Lower leg skin (tissue), 4 donors: ENCODE data around the gene ANO10. TPM values are rescaled to one million over a fixed set of nuclear protein-coding genes. Genes with fewer than 3 reads are reported as not detected.

Experiments
- DNase-seq, 2 donors: peaks; one replicate each; pipeline ENCODE4 v3.0.0-alpha.2; 2019; ENCODE audit warnings: low spot score in 2 of 2
- H3K4me3 ChIP-seq: fragments of 200-600 bp; sonication (generic); 2 replicates; pipeline ENCODE4 v1.5.1; 2017; ENCODE audit warnings: mild to moderate bottlenecking, low read depth; ENCODE audit not compliant: poor library complexity, severe bottlenecking
- CTCF ChIP-seq, 3 donors: fragments of 450-650 bp; IDR thresholded peaks; one replicate each; pipeline ENCODE4 v1.5.1; 2016; ENCODE audit warnings: antibody characterized with exemption in 3 of 3, mild to moderate bottlenecking in 3 of 3, moderate library complexity in 2 of 3
- POLR2A ChIP-seq, 2 donors: fragments of 450-650 bp; IDR thresholded peaks; one replicate each; pipeline ENCODE4 v1.6.1; 2016 to 2017; ENCODE audit warnings: antibody characterized with exemption in 2 of 2, mild to moderate bottlenecking in 1 of 2, moderate library complexity in 1 of 2
- WGBS, 2 donors: methylation state at CpG; one replicate each; pipeline ENCODE4 v1.1.5; 2018; 5-methylcytosine and 5-hydroxymethylcytosine counted together
- intact Hi-C: fragments of 100-400 bp; cut with DNase I; formaldehyde crosslinking; loops from one replicate; pipeline ENCODE4 v1.15.0; 2023; ENCODE audit warnings: low total_unique reads
- total RNA-seq, 4 donors: library from RNA; depleted of rRNA; stranded (reverse); fragments of >200 nt; gene quantifications; one replicate each; pipeline ENCODE4 v1.1.0, GENCODE V29; 2016

The ANO10 gene
- total RNA-seq, 4 donors from 2014 or later: 31.6 to 41.5 (median 37.5) TPM

GRCh38 chr3:43353923-43354670, 267.7 kb downstream of the ANO10 start:
- 91 to 92% methylated on average over 4 of the region's 4 CpGs for WGBS, 2 donors
- no peak overlapping the region for H3K4me3 ChIP-seq
- TF ChIP-seq POLR2A (IDR thresholded peaks at IDR 0.05) (no peak), CTCF (IDR thresholded peaks at IDR 0.05) (no peak)
- intact Hi-C loops: no loop called here
- no peak for DNase-seq

GRCh38 chr3:43353393-43353792, 268.4 kb downstream of the ANO10 start:
- 96 to 97% methylated on average over 1 of the region's 1 CpG for WGBS, 2 donors

GRCh38 chr3:43349716-43350115, 272.1 kb downstream of the ANO10 start:
- WGBS, 2 donors: 85 to 89% methylated on average over 3 of the region's 3 CpGs
- DNase-seq: no peak
- H3K4me3 ChIP-seq: no peak overlapping the region
- intact Hi-C loops: no loop called here
- TF ChIP-seq CTCF (IDR thresholded peaks at IDR 0.05) (no peak), POLR2A (IDR thresholded peaks at IDR 0.05) (no peak)

More at GRCh38 chr3:43353393-43353792, 268.4 kb downstream of the ANO10 start:
- intact Hi-C loops: no loop called here
- no peak overlapping the region for H3K4me3 ChIP-seq
- DNase-seq: no peak
- TF ChIP-seq POLR2A (IDR thresholded peaks at IDR 0.05) (no peak), CTCF (IDR thresholded peaks at IDR 0.05) (no peak)

GRCh38 chr3:43348852-43349574, 272.8 kb downstream of the ANO10 start:
- WGBS, 2 donors: 91 to 96% methylated on average over 4 of the region's 4 CpGs
- no peak overlapping the region for H3K4me3 ChIP-seq
- intact Hi-C loops: no loop called here
- no peak for DNase-seq
- no peak for TF ChIP-seq POLR2A (IDR thresholded peaks at IDR 0.05)
- no peak for TF ChIP-seq CTCF (IDR thresholded peaks at IDR 0.05)

- intact Hi-C loops: no loop called here
- 92 to 94% methylated on average over 11 of the region's 11 CpGs for WGBS, 2 donors
- H3K4me3 ChIP-seq: no peak overlapping the region
- DNase-seq: no peak
- no peak for TF ChIP-seq POLR2A (IDR thresholded peaks at IDR 0.05)
- TF ChIP-seq CTCF (IDR thresholded peaks at IDR 0.05): no peak
Measured at GRCh38 chr3:43348350-43348749, 273.5 kb downstream of the ANO10 start.
